Liver (tissue), 3 donors: Measurements from ENCODE around the gene TAF1B.

Source experiments
- CTCF ChIP-seq: fragments of 150-350 bp; IDR thresholded peaks from 2 replicates; pipeline ENCODE4 v1.5.1; 2017; ENCODE audit warnings: improper control_type of control experiment, low read depth, low read length; ENCODE audit not compliant: missing input control
- FOXA1 ChIP-seq: IDR thresholded peaks from 2 replicates; pipeline ENCODE4 v1.6.1; 2016; ENCODE audit warnings: antibody characterized with exemption
- TAF1 ChIP-seq: conservative IDR thresholded peaks from 2 replicates; pipeline ENCODE4 v1.6.1; 2016; ENCODE audit warnings: antibody characterized with exemption, mild to moderate bottlenecking
- YY1 ChIP-seq: IDR thresholded peaks from 2 replicates; pipeline ENCODE4 v1.6.1; 2016; ENCODE audit warnings: antibody characterized with exemption, mild to moderate bottlenecking
- donor health status: healthy.
- donor health status: healthy.

- TF ChIP-seq CTCF (no peak), FOXA1 (no peak), YY1 (no peak), TAF1 (no peak)
Observed at GRCh38 chr2:9818097-9818496, 25.2 kb upstream of the TAF1B start.
